Type B pancreatic cell (in vitro differentiated cells): ENCODE results near the gene ABHD2. TPM values are rescaled to one million over a fixed set of nuclear protein-coding genes. Genes with fewer than 3 reads are reported as not detected.

Experiments
- DNase-seq: peaks from one replicate; pipeline ENCODE4 v3.0.0; 2021; ENCODE audit warnings: mixed read lengths; ENCODE audit not compliant: unreplicated experiment; ENCODE audit errors: extremely low spot score
- H3K27ac Mint-ChIP-seq: 2 replicates; pipeline ENCODE4 v1.8.0; 2021; ENCODE audit warnings: mild to moderate bottlenecking, mixed read lengths
- H3K27me3 Mint-ChIP-seq: 2 replicates; pipeline ENCODE4 v1.8.0; 2021; ENCODE audit warnings: mixed read lengths
- H3K36me3 Mint-ChIP-seq: 2 replicates; pipeline ENCODE4 v1.8.0; 2021; ENCODE audit warnings: mixed read lengths
- H3K4me1 Mint-ChIP-seq: one replicate; pipeline ENCODE4 v1.8.0; 2021; ENCODE audit warnings: mixed read lengths; ENCODE audit not compliant: unreplicated experiment
- H3K4me3 Mint-ChIP-seq: 2 replicates; pipeline ENCODE4 v1.8.0; 2021; ENCODE audit warnings: mild to moderate bottlenecking, mixed read lengths
- H3K9me3 Mint-ChIP-seq: 2 replicates; pipeline ENCODE4 v1.8.0; 2021; ENCODE audit warnings: mixed read lengths
- CTCF ChIP-seq: fragments of 200-600 bp; sonication (generic); conservative IDR thresholded peaks from 2 replicates; pipeline ENCODE4 v1.5.0; 2021; ENCODE audit warnings: antibody characterized with exemption, mild to moderate bottlenecking
- total RNA-seq: library from RNA; stranded (reverse); gene quantifications from 2 replicates; pipeline ENCODE4 v1.2.1, GENCODE V29; 2021; ENCODE audit warnings: low replicate concordance

The ABHD2 gene
- total RNA-seq, 1 donor from 2014 or later, result 55.4 TPM

GRCh38 chr15:89098281-89098680 lies 10.0 kb downstream of the ABHD2 start:
- no peak overlapping the region for H3K27ac Mint-ChIP-seq
- H3K36me3 Mint-ChIP-seq, result peaks cover 18% of the 10 kb centered on the region

GRCh38 chr15:89099968-89100367 lies 11.7 kb downstream of the ABHD2 start:
- H3K27ac Mint-ChIP-seq, result no peak overlapping the region
- no peak for DNase-seq
- H3K27me3 Mint-ChIP-seq, result no peaks in the 10 kb centered on the region
- peaks cover 14% of the 10 kb centered on the region for H3K36me3 Mint-ChIP-seq
- no peak for TF ChIP-seq CTCF
- no peak overlapping the region for H3K4me3 Mint-ChIP-seq
- no peaks in the 10 kb centered on the region for H3K9me3 Mint-ChIP-seq
- peaks cover 30% of the 10 kb centered on the region for H3K4me1 Mint-ChIP-seq

More at GRCh38 chr15:89098281-89098680, 10.0 kb downstream of the ABHD2 start:
- Mint-ChIP-seq H3K4me1 (peaks cover 21% of the 10 kb centered on the region), H3K4me3 (no peak overlapping the region), H3K27me3 (no peaks in the 10 kb centered on the region), H3K9me3 (no peaks in the 10 kb centered on the region)
- no peak for DNase-seq
- no peak for TF ChIP-seq CTCF

- Mint-ChIP-seq H3K27me3 (no peaks in the 10 kb centered on the region), H3K27ac (peak overlapping the region; percentile 44), H3K36me3 (peaks cover 9% of the 10 kb centered on the region), H3K4me1 (peaks cover 38% of the 10 kb centered on the region), H3K4me3 (no peak overlapping the region), H3K9me3 (no peaks in the 10 kb centered on the region)
- TF ChIP-seq CTCF, result no peak
- no peak for DNase-seq
Measured at GRCh38 chr15:89101302-89102193, 13.3 kb downstream of the ABHD2 start.

- TF ChIP-seq CTCF, result no peak
- Mint-ChIP-seq H3K27me3 (no peaks in the 10 kb centered on the region), H3K9me3 (no peaks in the 10 kb centered on the region), H3K4me1 (peaks cover 40% of the 10 kb centered on the region), H3K27ac (no peak overlapping the region), H3K36me3 (peaks cover 9% of the 10 kb centered on the region), H3K4me3 (no peak overlapping the region)
- no peak for DNase-seq
Measured at GRCh38 chr15:89103481-89104171, 15.4 kb downstream of the ABHD2 start.

- Mint-ChIP-seq H3K9me3 (no peaks in the 10 kb centered on the region), H3K4me1 (peaks cover 40% of the 10 kb centered on the region), H3K27me3 (no peaks in the 10 kb centered on the region), H3K4me3 (no peak overlapping the region), H3K36me3 (peaks cover 9% of the 10 kb centered on the region), H3K27ac (no peak overlapping the region)
- TF ChIP-seq CTCF, result no peak
- DNase-seq, result no peak
Measured at GRCh38 chr15:89104172-89104564, 15.9 kb downstream of the ABHD2 start.
